Right lobe of liver (tissue), 4 donors: Measurements from ENCODE around the gene TENM3.

Experiments used
- POLR2A ChIP-seq: fragments of 450-650 bp; IDR thresholded peaks from one replicate; pipeline ENCODE4 v1.6.1; 2017; ENCODE audit warnings: antibody characterized with exemption, mild to moderate bottlenecking
- TF ChIP-seq, protein P1 (sequence below), 4 donors: fragments of 200-600 bp in 3 of 4; fragments of 450-650 bp in 1 of 4; IDR thresholded peaks; one replicate each; pipeline versions ENCODE4 v1.5.1 to v1.8.0; 2016 to 2022; ENCODE audit warnings: antibody characterized with exemption in 4 of 4, mild to moderate bottlenecking in 2 of 4
- donor health status: DM: no; HTN: no; CAD: no.
- donor health status: DM: no; HTN: no; CAD: no.
- donor health status: DM: no; HTN: yes; CAD: no.

DNA sequence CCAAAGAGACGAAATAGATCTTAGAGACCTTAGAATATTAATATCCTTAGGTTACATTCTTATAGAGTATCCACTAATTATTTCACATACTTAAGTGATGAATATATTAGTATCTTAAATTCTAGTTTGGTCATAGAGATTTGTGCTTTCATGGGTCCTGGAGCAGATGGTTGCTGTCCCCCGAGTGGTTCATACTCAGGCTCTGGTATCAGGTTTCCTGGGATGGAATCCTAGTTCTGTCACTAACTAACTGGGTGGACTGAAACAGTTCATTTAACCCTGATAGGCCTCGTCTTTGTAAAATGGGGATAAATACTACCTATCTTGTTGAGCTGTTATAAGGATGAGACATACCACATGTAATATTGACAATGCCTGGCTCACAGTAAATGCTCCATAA, 264.6 kb downstream of the TENM3 start:
- TF ChIP-seq, protein P1, sequence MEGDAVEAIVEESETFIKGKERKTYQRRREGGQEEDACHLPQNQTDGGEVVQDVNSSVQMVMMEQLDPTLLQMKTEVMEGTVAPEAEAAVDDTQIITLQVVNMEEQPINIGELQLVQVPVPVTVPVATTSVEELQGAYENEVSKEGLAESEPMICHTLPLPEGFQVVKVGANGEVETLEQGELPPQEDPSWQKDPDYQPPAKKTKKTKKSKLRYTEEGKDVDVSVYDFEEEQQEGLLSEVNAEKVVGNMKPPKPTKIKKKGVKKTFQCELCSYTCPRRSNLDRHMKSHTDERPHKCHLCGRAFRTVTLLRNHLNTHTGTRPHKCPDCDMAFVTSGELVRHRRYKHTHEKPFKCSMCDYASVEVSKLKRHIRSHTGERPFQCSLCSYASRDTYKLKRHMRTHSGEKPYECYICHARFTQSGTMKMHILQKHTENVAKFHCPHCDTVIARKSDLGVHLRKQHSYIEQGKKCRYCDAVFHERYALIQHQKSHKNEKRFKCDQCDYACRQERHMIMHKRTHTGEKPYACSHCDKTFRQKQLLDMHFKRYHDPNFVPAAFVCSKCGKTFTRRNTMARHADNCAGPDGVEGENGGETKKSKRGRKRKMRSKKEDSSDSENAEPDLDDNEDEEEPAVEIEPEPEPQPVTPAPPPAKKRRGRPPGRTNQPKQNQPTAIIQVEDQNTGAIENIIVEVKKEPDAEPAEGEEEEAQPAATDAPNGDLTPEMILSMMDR (IDR thresholded peaks at IDR 0.05): no peak
- no peak for TF ChIP-seq POLR2A
